Liver (tissue), 3 donors: ENCODE measurements around the gene GPS2.

ENCODE experiments used
- CTCF ChIP-seq: fragments of 150-350 bp; IDR thresholded peaks from 2 replicates; pipeline ENCODE4 v1.5.1; 2017; ENCODE audit warnings: improper control_type of control experiment, low read depth, low read length; ENCODE audit not compliant: missing input control
- EGR1 ChIP-seq, 2 donors: IDR thresholded peaks; 2 replicates each; pipeline ENCODE4 v1.6.1; 2016 to 2018; ENCODE audit warnings: antibody characterized with exemption in 2 of 2, low read depth in 2 of 2
- GABPA ChIP-seq, 2 donors: IDR thresholded peaks in 1 of 2; conservative IDR thresholded peaks in 1 of 2; 2 replicates each; pipeline ENCODE4 v1.6.1; 2016; ENCODE audit warnings: antibody characterized with exemption in 2 of 2, mild to moderate bottlenecking in 1 of 2, moderate library complexity in 1 of 2
- HNF4A ChIP-seq, 2 donors: conservative IDR thresholded peaks; 2 replicates each; pipeline ENCODE4 v1.6.1; 2016; ENCODE audit warnings: antibody characterized with exemption in 2 of 2, mild to moderate bottlenecking in 2 of 2
- JUND ChIP-seq, 2 donors: IDR thresholded peaks; 2 replicates each; pipeline ENCODE4 v1.6.1; 2016; ENCODE audit warnings: antibody characterized with exemption in 2 of 2
- MAX ChIP-seq: IDR thresholded peaks from 2 replicates; pipeline ENCODE4 v1.6.1; 2016; ENCODE audit warnings: antibody characterized with exemption
- RAD21 ChIP-seq, 2 donors: IDR thresholded peaks; 2 replicates each; pipeline ENCODE4 v1.6.1; 2016; ENCODE audit warnings: antibody characterized with exemption in 2 of 2, mild to moderate bottlenecking in 2 of 2
- TAF1 ChIP-seq: conservative IDR thresholded peaks from 2 replicates; pipeline ENCODE4 v1.6.1; 2016; ENCODE audit warnings: antibody characterized with exemption, mild to moderate bottlenecking
- ZBTB33 ChIP-seq: IDR thresholded peaks from 2 replicates; pipeline ENCODE4 v1.6.1; 2016; ENCODE audit warnings: antibody characterized with exemption
- donor health status: healthy.
- donor health status: healthy.

DNA sequence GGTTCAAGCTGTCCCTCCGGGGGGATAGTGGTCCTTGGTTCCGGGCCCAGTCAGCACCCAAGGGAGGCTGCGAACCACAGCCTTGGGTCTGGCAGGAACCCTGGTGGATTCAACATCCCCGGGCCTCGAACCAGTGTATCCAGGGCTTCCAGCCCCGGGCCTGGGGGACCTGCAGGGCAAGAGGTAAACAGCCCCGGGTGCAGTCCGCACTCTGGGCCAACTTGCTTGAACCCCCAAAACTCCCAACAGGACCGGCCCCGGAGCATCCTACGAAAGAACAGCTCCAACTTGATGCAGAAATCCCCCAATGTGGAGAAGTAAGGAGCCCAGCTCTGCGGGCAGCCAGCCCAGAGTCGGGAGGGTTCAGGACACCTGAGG is 15.5 kb upstream of the GPS2 start:
- TF ChIP-seq MAX (no peak), RAD21 (IDR thresholded peaks at IDR 0.05) (no peak), CTCF (no peak), ZBTB33 (no peak), EGR1 (IDR thresholded peaks at IDR 0.05; ENCODE audit: low read depth in 2 of 2) (no peak), HNF4A (conservative IDR thresholded peaks at IDR 0.05) (no peak), TAF1 (no peak), JUND (IDR thresholded peaks at IDR 0.05) (no peak), GABPA (IDR thresholded peaks at IDR 0.05 in 1 of 2, conservative IDR thresholded peaks at IDR 0.05 in 1 of 2) (no peak)
